K562 treated with DMSO at 1 percent for 12 hours (cell line): ENCODE results near the gene APLP2. TPM values are rescaled to one million over a fixed set of nuclear protein-coding genes. Genes with fewer than 3 reads are reported as not detected.

Experiments
- total RNA-seq: library from RNA; unstranded; fragments of 300-600 nt; gene quantifications from 2 replicates; pipeline ENCODE4 v1.2.3, GENCODE V29; 2022; ENCODE audit not compliant: insufficient read depth

Gene APLP2
- total RNA-seq, result 93.9 and 230 TPM in 2 replicates

DNA sequence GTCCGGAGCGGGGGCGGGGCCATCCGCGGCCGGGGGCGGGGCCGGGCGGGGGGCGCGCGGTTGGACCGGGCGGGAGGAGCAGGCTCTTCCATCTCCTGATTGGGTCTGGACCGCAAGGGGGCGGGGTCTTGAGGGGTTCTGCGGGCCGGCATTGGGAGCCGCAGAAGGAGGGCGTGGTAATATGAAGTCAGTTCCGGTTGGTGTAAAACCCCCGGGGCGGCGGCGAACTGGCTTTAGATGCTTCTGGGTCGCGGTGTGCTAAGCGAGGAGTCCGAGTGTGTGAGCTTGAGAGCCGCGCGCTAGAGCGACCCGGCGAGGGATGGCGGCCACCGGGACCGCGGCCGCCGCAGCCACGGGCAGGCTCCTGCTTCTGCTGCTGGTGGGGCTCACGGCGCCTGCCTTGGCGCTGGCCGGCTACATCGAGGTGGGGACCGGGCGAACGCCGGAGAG, at the start of gene APLP2:
APLP2 (plus strand) TSS at position 236 of the 450 bp plus-strand sequence; CDS start at position 320, 84 bp downstream.

DNA sequence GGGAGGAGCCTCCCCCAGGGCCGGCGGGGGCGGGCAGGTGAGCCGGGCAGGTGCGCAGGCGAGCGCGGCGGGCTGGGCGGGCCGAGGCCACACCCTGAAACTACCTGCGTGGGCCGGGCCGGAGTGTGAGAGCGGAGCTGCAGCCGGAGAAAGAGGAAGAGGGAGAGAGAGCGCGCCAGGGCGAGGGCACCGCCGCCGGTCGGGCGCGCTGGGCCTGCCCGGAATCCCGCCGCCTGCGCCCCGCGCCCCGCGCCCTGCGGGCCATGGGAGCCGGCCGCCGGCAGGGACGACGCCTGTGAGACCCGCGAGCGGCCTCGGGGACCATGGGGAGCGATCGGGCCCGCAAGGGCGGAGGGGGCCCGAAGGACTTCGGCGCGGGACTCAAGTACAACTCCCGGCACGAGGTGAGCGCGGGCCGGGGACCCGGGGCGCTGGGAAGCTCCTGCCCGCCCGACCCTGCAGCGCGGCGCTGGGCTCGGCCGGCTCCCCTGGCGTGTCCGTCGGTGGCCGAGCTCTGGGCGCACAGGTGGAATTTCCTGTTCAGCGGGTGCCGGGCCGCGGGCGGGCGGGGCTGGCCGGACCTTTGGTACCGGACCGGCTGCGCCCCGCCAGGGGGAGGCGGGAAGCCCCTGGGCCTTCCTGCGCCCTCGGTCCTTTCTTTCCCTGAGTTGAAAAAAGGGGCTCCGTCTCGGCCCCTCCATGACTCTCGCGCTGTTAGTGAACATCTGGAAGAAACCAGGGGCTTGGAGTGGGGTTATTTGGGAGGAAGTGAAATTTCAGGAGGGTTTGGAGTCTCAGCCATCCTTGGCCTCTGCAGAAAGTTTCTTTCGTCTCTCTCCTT, 90.2 kb downstream of the APLP2 start, which contains the start of gene ST14:
ST14 (plus strand) TSS at position 126 of the 841 bp plus-strand sequence; CDS start at position 324, 198 bp downstream.

Other genes with a start within 250 kb of the APLP2 start
- 7.9 and 34.9 TPM in 2 replicates for gene NFRKB, start 174.3 kb upstream of the APLP2 start, total RNA-seq
- 0.64 and 4.6 TPM in 2 replicates for gene PRDM10, start 67.1 kb upstream of the APLP2 start, total RNA-seq
- 0.22 TPM in 1 of 2 replicates, not detected in the other for gene ST14, start 89.9 kb downstream of the APLP2 start, total RNA-seq
- gene ZBTB44, start 245.0 kb downstream of the APLP2 start, total RNA-seq, result 5.5 and 21.9 TPM in 2 replicates